ENCODE data around the gene RPF1. TPM values are rescaled to one million over a fixed set of nuclear protein-coding genes. Genes with fewer than 3 reads are reported as not detected.

The RPF1 gene, protein sequence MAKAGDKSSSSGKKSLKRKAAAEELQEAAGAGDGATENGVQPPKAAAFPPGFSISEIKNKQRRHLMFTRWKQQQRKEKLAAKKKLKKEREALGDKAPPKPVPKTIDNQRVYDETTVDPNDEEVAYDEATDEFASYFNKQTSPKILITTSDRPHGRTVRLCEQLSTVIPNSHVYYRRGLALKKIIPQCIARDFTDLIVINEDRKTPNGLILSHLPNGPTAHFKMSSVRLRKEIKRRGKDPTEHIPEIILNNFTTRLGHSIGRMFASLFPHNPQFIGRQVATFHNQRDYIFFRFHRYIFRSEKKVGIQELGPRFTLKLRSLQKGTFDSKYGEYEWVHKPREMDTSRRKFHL
- 35.5 and 44.5 TPM in 2 replicates for total RNA-seq

DNA sequence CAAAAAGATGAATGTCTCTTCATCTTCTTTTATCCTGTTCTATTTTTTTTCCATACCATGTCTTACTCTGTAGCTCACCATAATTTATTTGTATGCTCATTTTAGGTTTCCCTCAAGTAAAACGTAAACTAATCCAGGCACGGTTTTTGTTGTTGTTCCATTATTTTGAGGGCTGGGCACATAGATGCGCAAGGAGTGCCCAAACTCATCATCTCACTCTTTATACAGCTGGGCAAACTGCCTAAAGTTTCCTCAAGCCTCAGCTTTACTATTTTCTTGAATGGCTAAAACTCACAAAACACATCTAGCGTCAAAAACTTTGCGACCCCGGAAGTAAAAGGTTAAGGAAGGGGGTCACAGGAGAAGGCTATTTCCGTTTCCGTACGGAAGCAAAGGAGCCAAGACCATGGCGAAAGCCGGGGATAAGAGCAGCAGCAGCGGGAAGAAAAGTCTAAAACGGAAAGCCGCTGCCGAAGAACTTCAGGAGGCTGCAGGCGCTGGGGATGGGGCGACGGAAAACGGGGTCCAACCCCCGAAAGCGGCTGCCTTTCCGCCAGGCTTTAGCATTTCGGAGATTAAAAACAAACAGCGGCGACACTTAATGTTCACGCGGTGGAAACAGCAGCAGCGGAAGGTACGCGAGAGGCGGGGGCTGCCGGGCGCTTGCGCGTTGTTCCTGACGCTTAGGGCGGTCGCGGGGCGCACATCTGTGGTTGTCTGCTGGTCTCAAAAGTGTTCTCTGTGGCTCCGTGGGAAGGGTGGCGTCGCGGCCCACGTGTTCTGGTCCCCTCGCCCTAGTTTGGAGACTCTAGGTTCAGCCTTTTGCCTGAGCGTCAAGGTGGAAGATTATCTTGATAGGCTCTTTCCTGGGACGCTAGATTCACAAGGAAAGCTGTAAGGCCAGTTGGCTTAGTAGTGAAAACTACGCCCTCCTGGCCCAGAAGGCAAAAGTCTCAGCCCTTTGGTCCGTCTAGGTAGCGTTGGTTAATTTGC is at the start of gene RPF1:
Gene RPF1 (plus strand): TSS at position 391 of the 993 bp plus-strand sequence. CDS start 16 bp downstream, at position 407.

DNA sequence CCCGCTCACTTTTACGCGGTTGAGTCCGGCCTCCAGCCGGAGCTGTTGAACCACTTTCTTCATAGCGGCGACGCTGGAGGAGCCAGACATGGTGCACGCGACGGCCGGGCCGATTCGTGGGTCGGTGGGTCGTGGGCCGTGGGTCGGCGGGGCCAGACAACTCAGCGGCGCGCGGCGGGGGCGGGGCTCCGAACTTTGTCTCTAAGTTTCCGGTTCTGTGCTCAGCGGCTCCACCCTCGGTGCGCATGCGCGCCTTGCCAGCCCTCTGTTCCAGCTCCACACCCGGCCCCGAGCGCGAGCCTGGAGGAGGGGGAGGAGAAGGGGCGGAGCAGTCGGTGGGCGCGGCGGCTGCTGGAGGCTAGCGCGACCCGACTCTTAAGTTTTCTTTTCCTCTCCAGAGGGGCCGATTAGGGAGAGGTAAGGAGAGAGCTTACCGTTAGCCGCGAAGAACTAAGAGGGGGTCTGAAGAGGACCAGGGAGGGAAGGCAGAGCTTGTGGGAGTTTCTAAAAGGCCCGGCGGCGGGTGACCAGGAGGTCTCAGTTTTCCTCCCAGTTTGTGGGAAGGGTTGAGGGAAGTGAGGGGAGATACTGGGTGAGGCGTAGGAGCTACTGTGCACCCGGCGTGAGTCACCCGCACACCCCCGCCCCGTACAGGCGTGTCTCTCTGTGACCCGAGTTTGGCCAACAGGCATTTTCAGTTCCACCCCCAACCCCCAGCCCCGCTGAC is 27.1 kb downstream of the RPF1 start, which contains the start of the genes GNG5 and SPATA1:
Gene GNG5 (minus strand): TSS at position 580 of the 727 bp plus-strand sequence. CDS start 490 bp downstream, at position 90.
Gene SPATA1 (plus strand): TSS at position 385 of the 727 bp plus-strand sequence. CDS start 9,974 bp downstream, outside the sequence.

Other genes with a start within 250 kb of the RPF1 start
- 0.56 and 0.77 TPM in 2 replicates for gene SAMD13, start 177.6 kb upstream of the RPF1 start, total RNA-seq
- gene DNASE2B, start 80.8 kb upstream of the RPF1 start, total RNA-seq, result not detected in 2 replicates
- gene SPATA1, start 27.1 kb downstream of the RPF1 start, total RNA-seq, result under 0.01 and 0.96 TPM in 2 replicates
- 11.0 and 16.7 TPM in 2 replicates for gene GNG5, start 27.3 kb downstream of the RPF1 start, total RNA-seq
- gene CTBS, start 95.2 kb downstream of the RPF1 start, total RNA-seq, result 9.6 and 17.5 TPM in 2 replicates
- 15.5 and 31.1 TPM in 2 replicates for gene SSX2IP, start 211.2 kb downstream of the RPF1 start, total RNA-seq

Data from regular cardiac myocyte (primary cell).